Parathyroid adenoma (tissue), 2 donors: ENCODE measurements around the gene COX5B.

Source experiments
- H2AFZ ChIP-seq: fragments of 300-600 bp; sonication (generic); one replicate; pipeline ENCODE4 v1.7.0; 2017; ENCODE audit warnings: antibody characterized with exemption, mild to moderate bottlenecking
- H3K27ac ChIP-seq: fragments of 300-600 bp; sonication (generic); one replicate; pipeline ENCODE4 v1.7.0; 2017
- H3K27me3 ChIP-seq: fragments of 300-600 bp; sonication (generic); one replicate; pipeline ENCODE4 v1.7.0; 2017; ENCODE audit warnings: low read length; ENCODE audit not compliant: control insufficient read depth, insufficient read depth
- H3K36me3 ChIP-seq: fragments of 300-600 bp; sonication (generic); one replicate; pipeline ENCODE4 v1.7.0; 2017; ENCODE audit warnings: low read length; ENCODE audit not compliant: control insufficient read depth, insufficient read depth
- H3K4me1 ChIP-seq: fragments of 300-600 bp; sonication (generic); one replicate; pipeline ENCODE4 v1.7.0; 2017; ENCODE audit warnings: control low read depth
- H3K4me2 ChIP-seq: fragments of 300-600 bp; sonication (generic); one replicate; pipeline ENCODE4 v1.7.0; 2017; ENCODE audit warnings: low read length
- H3K4me3 ChIP-seq: fragments of 300-600 bp; sonication (generic); one replicate; pipeline ENCODE4 v1.7.0; 2017; ENCODE audit warnings: low read depth, low read length
- H3K79me2 ChIP-seq: fragments of 300-600 bp; sonication (generic); one replicate; pipeline ENCODE4 v1.7.0; 2017; ENCODE audit warnings: control low read depth
- H3K9ac ChIP-seq: fragments of 300-600 bp; sonication (generic); one replicate; pipeline ENCODE4 v1.7.0; 2017; ENCODE audit warnings: mild to moderate bottlenecking
- H3K9me3 ChIP-seq: fragments of 300-600 bp; sonication (generic); one replicate; pipeline ENCODE4 v1.7.0; 2017; ENCODE audit warnings: low read length; ENCODE audit not compliant: control insufficient read depth
- TF ChIP-seq, protein P1 (sequence below): fragments of 300-600 bp; sonication (generic); IDR thresholded peaks from one replicate; pipeline ENCODE4 v1.7.0; 2017; ENCODE audit warnings: antibody characterized with exemption, mild to moderate bottlenecking
- donor health status: primary hyperparathyroidism.

Gene COX5B

GRCh38 chr2:97654309-97654708 lies 8.4 kb downstream of the COX5B start:
- Histone ChIP-seq H3K9me3 (no peaks in the 10 kb centered on the region), H3K9ac (no peak overlapping the region), H3K27me3 (no peaks in the 10 kb centered on the region), H3K79me2 (no peaks in the 10 kb centered on the region), H3K4me2 (no peak overlapping the region), H3K4me1 (no peaks in the 10 kb centered on the region), H3K36me3 (no peaks in the 10 kb centered on the region), H2AFZ (no peak overlapping the region), H3K27ac (no peak overlapping the region), H3K4me3 (no peak overlapping the region)
- TF ChIP-seq, protein P1, sequence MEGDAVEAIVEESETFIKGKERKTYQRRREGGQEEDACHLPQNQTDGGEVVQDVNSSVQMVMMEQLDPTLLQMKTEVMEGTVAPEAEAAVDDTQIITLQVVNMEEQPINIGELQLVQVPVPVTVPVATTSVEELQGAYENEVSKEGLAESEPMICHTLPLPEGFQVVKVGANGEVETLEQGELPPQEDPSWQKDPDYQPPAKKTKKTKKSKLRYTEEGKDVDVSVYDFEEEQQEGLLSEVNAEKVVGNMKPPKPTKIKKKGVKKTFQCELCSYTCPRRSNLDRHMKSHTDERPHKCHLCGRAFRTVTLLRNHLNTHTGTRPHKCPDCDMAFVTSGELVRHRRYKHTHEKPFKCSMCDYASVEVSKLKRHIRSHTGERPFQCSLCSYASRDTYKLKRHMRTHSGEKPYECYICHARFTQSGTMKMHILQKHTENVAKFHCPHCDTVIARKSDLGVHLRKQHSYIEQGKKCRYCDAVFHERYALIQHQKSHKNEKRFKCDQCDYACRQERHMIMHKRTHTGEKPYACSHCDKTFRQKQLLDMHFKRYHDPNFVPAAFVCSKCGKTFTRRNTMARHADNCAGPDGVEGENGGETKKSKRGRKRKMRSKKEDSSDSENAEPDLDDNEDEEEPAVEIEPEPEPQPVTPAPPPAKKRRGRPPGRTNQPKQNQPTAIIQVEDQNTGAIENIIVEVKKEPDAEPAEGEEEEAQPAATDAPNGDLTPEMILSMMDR, result no peak

GRCh38 chr2:97654791-97655190 lies 8.9 kb downstream of the COX5B start:
- H3K9me3 ChIP-seq, result no peaks in the 10 kb centered on the region
- no peak overlapping the region for H3K9ac ChIP-seq
- no peaks in the 10 kb centered on the region for H3K36me3 ChIP-seq
- H3K4me2 ChIP-seq, result no peak overlapping the region
- H3K27me3 ChIP-seq, result no peaks in the 10 kb centered on the region
- no peaks in the 10 kb centered on the region for H3K79me2 ChIP-seq
- no peak overlapping the region for H3K4me3 ChIP-seq
- no peak overlapping the region for H3K27ac ChIP-seq
- TF ChIP-seq, protein P1, result no peak
- no peaks in the 10 kb centered on the region for H3K4me1 ChIP-seq
- no peak overlapping the region for H2AFZ ChIP-seq

- Histone ChIP-seq H3K27ac (no peak overlapping the region), H3K4me1 (no peaks in the 10 kb centered on the region), H3K9me3 (no peaks in the 10 kb centered on the region), H3K36me3 (no peaks in the 10 kb centered on the region), H3K4me3 (no peak overlapping the region), H3K4me2 (no peak overlapping the region), H3K79me2 (no peaks in the 10 kb centered on the region), H3K27me3 (no peaks in the 10 kb centered on the region), H3K9ac (no peak overlapping the region), H2AFZ (no peak overlapping the region)
- TF ChIP-seq, protein P1, result no peak
Measured at GRCh38 chr2:97656129-97656755, 10.4 kb downstream of the COX5B start.

GRCh38 chr2:97656905-97657587 lies 11.2 kb downstream of the COX5B start:
- no peak overlapping the region for H3K4me2 ChIP-seq
- H3K36me3 ChIP-seq, result no peaks in the 10 kb centered on the region
- H3K27ac ChIP-seq, result no peak overlapping the region
- TF ChIP-seq, protein P1, result no peak
- H3K9ac ChIP-seq, result no peak overlapping the region
- H3K4me3 ChIP-seq, result no peak overlapping the region
- H3K4me1 ChIP-seq, result peaks cover under 1% of the 10 kb centered on the region
- H3K9me3 ChIP-seq, result no peaks in the 10 kb centered on the region
- no peaks in the 10 kb centered on the region for H3K27me3 ChIP-seq
- no peaks in the 10 kb centered on the region for H3K79me2 ChIP-seq
- H2AFZ ChIP-seq, result no peak overlapping the region
